ENCODE data around the gene SFPQ.

SFPQ gene

DNA sequence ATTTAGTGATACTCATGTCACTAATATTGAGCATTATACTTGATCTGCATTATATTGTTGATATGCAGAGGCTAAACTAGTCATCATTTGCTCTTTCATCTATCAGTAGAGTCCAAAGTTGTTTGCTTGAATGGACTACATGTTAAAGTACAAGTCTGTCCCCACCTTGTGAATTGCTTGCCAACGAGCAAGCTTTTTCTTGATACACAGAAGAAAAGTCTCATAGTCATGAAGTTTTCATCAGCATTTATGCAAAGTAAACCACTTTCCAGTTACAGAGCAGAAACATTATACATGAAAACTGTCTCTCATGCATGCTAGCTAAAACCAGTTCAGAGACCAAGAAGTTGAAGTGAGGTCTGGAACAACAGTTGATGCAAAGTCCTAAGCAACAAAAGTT, 13.0 kb downstream of the SFPQ start:
- H3K4me3 ChIP-seq (ENCODE audit: low read depth, low read length, poor library complexity, severe bottlenecking) = no peak overlapping the region
- peaks cover 8% of the 10 kb centered on the region; the same call in 1 of the 2 replicates for H4K20me1 ChIP-seq (ENCODE audit: insufficient read depth, low read length)
- H3F3A ChIP-seq (ENCODE audit: insufficient read depth, low read length) = peaks cover 39% of the 10 kb centered on the region; the same call in 1 of the 2 replicates
- no peak overlapping the region for H3K27ac ChIP-seq (ENCODE audit: low read depth, low read length, poor library complexity, severe bottlenecking)
- H3K27me3 ChIP-seq (ENCODE audit: insufficient read depth, low read length) = no peaks in the 10 kb centered on the region
- no peak overlapping the region for H3K4me2 ChIP-seq (ENCODE audit: low read length)
- no peaks in the 10 kb centered on the region for H3K9me3 ChIP-seq (ENCODE audit: low read length)
- no peak overlapping the region for H3K9ac ChIP-seq (ENCODE audit: low read length)
- no peaks in the 10 kb centered on the region for H3K9me2 ChIP-seq (ENCODE audit: low read depth, low read length)
- 0 out of 2 replicates have a peak, but pooled peaks cover 4% of the 10 kb centered on the region for H3K79me2 ChIP-seq (ENCODE audit: insufficient read depth, low read length)
- peaks cover 100% of the 10 kb centered on the region for H3K36me3 ChIP-seq (ENCODE audit: insufficient read depth, low read length)
- H2AFZ ChIP-seq (ENCODE audit: low read length) = no peak overlapping the region
- TF ChIP-seq EZH2 (IDR thresholded peaks at IDR 0.05; ENCODE audit: borderline replicate concordance, low read length) = no peak
- TF ChIP-seq, protein P1, sequence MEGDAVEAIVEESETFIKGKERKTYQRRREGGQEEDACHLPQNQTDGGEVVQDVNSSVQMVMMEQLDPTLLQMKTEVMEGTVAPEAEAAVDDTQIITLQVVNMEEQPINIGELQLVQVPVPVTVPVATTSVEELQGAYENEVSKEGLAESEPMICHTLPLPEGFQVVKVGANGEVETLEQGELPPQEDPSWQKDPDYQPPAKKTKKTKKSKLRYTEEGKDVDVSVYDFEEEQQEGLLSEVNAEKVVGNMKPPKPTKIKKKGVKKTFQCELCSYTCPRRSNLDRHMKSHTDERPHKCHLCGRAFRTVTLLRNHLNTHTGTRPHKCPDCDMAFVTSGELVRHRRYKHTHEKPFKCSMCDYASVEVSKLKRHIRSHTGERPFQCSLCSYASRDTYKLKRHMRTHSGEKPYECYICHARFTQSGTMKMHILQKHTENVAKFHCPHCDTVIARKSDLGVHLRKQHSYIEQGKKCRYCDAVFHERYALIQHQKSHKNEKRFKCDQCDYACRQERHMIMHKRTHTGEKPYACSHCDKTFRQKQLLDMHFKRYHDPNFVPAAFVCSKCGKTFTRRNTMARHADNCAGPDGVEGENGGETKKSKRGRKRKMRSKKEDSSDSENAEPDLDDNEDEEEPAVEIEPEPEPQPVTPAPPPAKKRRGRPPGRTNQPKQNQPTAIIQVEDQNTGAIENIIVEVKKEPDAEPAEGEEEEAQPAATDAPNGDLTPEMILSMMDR (IDR thresholded peaks at IDR 0.05; ENCODE audit: low read length) = no peak
- H3K4me1 ChIP-seq (ENCODE audit: insufficient read depth, low read length, severe bottlenecking) = peaks cover 11% of the 10 kb centered on the region

DNA sequence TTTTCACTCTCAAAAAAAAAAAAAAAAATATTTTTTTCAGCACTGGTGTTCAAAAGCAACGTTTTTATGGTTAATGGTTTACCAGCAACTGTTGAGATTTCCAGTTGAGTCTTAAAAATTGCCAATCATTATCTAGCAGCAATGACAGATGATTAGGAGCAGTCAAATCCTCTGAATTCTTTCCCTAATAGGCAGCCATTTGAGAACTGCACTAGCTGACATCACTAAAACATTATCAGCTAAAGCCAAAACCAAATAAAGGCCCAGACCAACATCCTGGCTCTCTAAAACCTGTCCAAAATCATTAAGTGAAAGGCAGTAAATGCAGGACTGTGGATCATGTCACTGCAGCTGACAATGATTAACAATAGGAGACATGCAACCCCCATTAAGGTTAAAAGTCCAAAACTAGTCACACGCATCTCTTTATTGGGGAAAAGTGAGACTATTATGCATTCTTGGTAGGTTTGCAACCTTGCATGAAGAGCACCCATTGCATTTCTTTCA, 14.0 kb downstream of the SFPQ start:
- H3K36me3 ChIP-seq (ENCODE audit: insufficient read depth, low read length) = peaks cover 92% of the 10 kb centered on the region
- H3K4me1 ChIP-seq (ENCODE audit: insufficient read depth, low read length, severe bottlenecking) = peaks cover 10% of the 10 kb centered on the region
- no peak overlapping the region for H2AFZ ChIP-seq (ENCODE audit: low read length)
- H3K27me3 ChIP-seq (ENCODE audit: insufficient read depth, low read length) = no peaks in the 10 kb centered on the region
- peaks cover 8% of the 10 kb centered on the region; the same call in 1 of the 2 replicates for H4K20me1 ChIP-seq (ENCODE audit: insufficient read depth, low read length)
- H3K4me2 ChIP-seq (ENCODE audit: low read length) = no peak overlapping the region
- H3F3A ChIP-seq (ENCODE audit: insufficient read depth, low read length) = peaks cover 49% of the 10 kb centered on the region
- H3K9me3 ChIP-seq (ENCODE audit: low read length) = no peaks in the 10 kb centered on the region
- no peak overlapping the region for H3K27ac ChIP-seq (ENCODE audit: low read depth, low read length, poor library complexity, severe bottlenecking)
- TF ChIP-seq, protein P1 (IDR thresholded peaks at IDR 0.05; ENCODE audit: low read length) = no peak
- TF ChIP-seq EZH2 (IDR thresholded peaks at IDR 0.05; ENCODE audit: borderline replicate concordance, low read length) = no peak
- no peaks in the 10 kb centered on the region for H3K79me2 ChIP-seq (ENCODE audit: insufficient read depth, low read length)
- H3K9ac ChIP-seq (ENCODE audit: low read length) = no peak overlapping the region
- H3K4me3 ChIP-seq (ENCODE audit: low read depth, low read length, poor library complexity, severe bottlenecking) = no peak overlapping the region
- H3K9me2 ChIP-seq (ENCODE audit: low read depth, low read length) = no peaks in the 10 kb centered on the region

DNA sequence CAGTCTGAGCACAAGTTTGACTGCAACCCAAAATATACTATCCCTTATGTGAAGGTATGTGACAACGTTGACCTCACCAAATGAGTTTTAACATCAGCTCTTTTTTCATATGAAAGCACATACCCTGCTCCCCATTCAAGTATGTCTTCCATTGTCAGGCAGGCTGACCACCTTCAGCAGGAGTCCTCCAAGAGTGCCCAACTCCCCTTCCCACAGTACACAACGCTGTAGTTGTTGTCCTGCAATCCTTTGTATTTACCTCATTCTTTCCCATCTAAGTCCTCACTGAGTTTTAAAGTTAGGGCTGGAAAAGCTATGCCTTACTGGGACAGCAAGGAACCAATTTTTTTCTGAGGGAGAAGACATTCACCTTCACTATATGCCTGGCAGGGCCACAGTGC, 14.7 kb downstream of the SFPQ start:
- Histone ChIP-seq H3K4me3 (ENCODE audit: low read depth, low read length, poor library complexity, severe bottlenecking) (no peak overlapping the region), H3K9ac (ENCODE audit: low read length) (no peak overlapping the region), H3K4me1 (ENCODE audit: insufficient read depth, low read length, severe bottlenecking) (peaks cover 10% of the 10 kb centered on the region), H3K4me2 (ENCODE audit: low read length) (no peak overlapping the region), H3K9me3 (ENCODE audit: low read length) (no peaks in the 10 kb centered on the region), H2AFZ (ENCODE audit: low read length) (no peak overlapping the region), H3K36me3 (ENCODE audit: insufficient read depth, low read length) (peaks cover 86% of the 10 kb centered on the region), H3K27ac (ENCODE audit: low read depth, low read length, poor library complexity, severe bottlenecking) (no peak overlapping the region), H3F3A (ENCODE audit: insufficient read depth, low read length) (peaks cover 50% of the 10 kb centered on the region), H4K20me1 (ENCODE audit: insufficient read depth, low read length) (peaks cover 6% of the 10 kb centered on the region; the same call in 1 of the 2 replicates), H3K79me2 (ENCODE audit: insufficient read depth, low read length) (no peaks in the 10 kb centered on the region), H3K9me2 (ENCODE audit: low read depth, low read length) (no peaks in the 10 kb centered on the region), H3K27me3 (ENCODE audit: insufficient read depth, low read length) (no peaks in the 10 kb centered on the region)
- no peak for TF ChIP-seq EZH2 (IDR thresholded peaks at IDR 0.05; ENCODE audit: borderline replicate concordance, low read length)
- TF ChIP-seq, protein P1 (IDR thresholded peaks at IDR 0.05; ENCODE audit: low read length) = no peak
